Measurements from ENCODE around the gene NAALADL2. TPM values are rescaled to one million over a fixed set of nuclear protein-coding genes. Genes with fewer than 3 reads are reported as not detected.

The NAALADL2 gene
- total and polyA plus RNA-seq, 4 donors, result 0.28 to 4.6 (median 3.1) TPM

DNA sequence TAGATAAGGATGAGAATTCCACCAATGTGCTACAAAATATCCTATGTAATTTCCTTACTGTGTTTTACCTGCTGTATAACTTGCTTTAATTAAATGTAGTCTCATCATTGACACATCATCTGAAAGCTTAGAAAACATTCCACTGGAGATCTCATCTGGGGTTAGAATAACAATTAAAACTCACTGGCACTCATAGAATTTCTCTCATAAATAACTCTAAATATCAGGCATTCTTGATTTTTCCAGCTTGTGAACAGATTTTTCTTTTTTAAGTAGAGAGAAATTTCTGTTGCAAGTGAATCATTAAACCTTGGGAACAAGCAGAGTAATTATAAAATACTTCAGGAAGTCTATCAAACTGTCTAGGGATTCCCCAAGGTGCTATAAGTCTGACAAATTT lies 843.8 kb downstream of the NAALADL2 start:
- Histone ChIP-seq H3K9me3 (ENCODE audit: control insufficient read depth in 4 of 4, low read length in 3 of 4) (no peaks in the 10 kb centered on the region), H3K4me3 (ENCODE audit: low read depth in 1 of 3, low read length in 3 of 3) (no peak overlapping the region), H3K27ac (ENCODE audit: low read depth in 1 of 2, low read length in 2 of 2) (no peak overlapping the region), H3K27me3 (ENCODE audit: control insufficient read depth in 4 of 4, insufficient read depth in 4 of 4, low read length in 3 of 4) (no peaks in the 10 kb centered on the region), H3K9ac (ENCODE audit: low read depth in 1 of 2, low read length in 2 of 2) (no peak overlapping the region), H3K4me1 (ENCODE audit: control insufficient read depth in 4 of 4, insufficient read depth in 4 of 4, low read length in 3 of 4) (no peaks in the 10 kb centered on the region), H3K36me3 (ENCODE audit: control insufficient read depth in 4 of 4, insufficient read depth in 3 of 4, low read depth in 1 of 4, low read length in 3 of 4) (peaks cover 0 to 2% (median 0%) of the 10 kb centered on the region in 4 donors)
- TF ChIP-seq FOXA1 (IDR thresholded peaks at IDR 0.05), result no peak
- no peak for TF ChIP-seq SP1 (IDR thresholded peaks at IDR 0.05)
- TF ChIP-seq, protein P1, sequence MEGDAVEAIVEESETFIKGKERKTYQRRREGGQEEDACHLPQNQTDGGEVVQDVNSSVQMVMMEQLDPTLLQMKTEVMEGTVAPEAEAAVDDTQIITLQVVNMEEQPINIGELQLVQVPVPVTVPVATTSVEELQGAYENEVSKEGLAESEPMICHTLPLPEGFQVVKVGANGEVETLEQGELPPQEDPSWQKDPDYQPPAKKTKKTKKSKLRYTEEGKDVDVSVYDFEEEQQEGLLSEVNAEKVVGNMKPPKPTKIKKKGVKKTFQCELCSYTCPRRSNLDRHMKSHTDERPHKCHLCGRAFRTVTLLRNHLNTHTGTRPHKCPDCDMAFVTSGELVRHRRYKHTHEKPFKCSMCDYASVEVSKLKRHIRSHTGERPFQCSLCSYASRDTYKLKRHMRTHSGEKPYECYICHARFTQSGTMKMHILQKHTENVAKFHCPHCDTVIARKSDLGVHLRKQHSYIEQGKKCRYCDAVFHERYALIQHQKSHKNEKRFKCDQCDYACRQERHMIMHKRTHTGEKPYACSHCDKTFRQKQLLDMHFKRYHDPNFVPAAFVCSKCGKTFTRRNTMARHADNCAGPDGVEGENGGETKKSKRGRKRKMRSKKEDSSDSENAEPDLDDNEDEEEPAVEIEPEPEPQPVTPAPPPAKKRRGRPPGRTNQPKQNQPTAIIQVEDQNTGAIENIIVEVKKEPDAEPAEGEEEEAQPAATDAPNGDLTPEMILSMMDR (IDR thresholded peaks at IDR 0.05; ENCODE audit: low read depth, low read length, missing input control), result no peak
- TF ChIP-seq JUND (IDR thresholded peaks at IDR 0.05), result no peak
- TF ChIP-seq REST (IDR thresholded peaks at IDR 0.05), result no peak
- no peak for TF ChIP-seq TAF1 (conservative IDR thresholded peaks at IDR 0.05)
- TF ChIP-seq, protein P2, sequence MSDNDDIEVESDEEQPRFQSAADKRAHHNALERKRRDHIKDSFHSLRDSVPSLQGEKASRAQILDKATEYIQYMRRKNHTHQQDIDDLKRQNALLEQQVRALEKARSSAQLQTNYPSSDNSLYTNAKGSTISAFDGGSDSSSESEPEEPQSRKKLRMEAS (IDR thresholded peaks at IDR 0.05), result no peak
- no peak for TF ChIP-seq EGR1 (IDR thresholded peaks at IDR 0.05; ENCODE audit: low read depth in 2 of 2)
- TF ChIP-seq ATF3 (IDR thresholded peaks at IDR 0.05), result no peak
- TF ChIP-seq RAD21 (IDR thresholded peaks at IDR 0.05), result no peak
- TF ChIP-seq NR2F2 (IDR thresholded peaks at IDR 0.05), result no peak
- no peak for TF ChIP-seq GABPA (IDR thresholded peaks at IDR 0.05 in 1 of 2, conservative IDR thresholded peaks at IDR 0.05 in 1 of 2)
- TF ChIP-seq HNF4A (conservative IDR thresholded peaks at IDR 0.05), result no peak
- TF ChIP-seq RXRA (IDR thresholded peaks at IDR 0.05), result no peak
- no peak for TF ChIP-seq HNF4G (IDR thresholded peaks at IDR 0.05)
- DNase-seq (ENCODE audit: low spot score), result no peak

DNA sequence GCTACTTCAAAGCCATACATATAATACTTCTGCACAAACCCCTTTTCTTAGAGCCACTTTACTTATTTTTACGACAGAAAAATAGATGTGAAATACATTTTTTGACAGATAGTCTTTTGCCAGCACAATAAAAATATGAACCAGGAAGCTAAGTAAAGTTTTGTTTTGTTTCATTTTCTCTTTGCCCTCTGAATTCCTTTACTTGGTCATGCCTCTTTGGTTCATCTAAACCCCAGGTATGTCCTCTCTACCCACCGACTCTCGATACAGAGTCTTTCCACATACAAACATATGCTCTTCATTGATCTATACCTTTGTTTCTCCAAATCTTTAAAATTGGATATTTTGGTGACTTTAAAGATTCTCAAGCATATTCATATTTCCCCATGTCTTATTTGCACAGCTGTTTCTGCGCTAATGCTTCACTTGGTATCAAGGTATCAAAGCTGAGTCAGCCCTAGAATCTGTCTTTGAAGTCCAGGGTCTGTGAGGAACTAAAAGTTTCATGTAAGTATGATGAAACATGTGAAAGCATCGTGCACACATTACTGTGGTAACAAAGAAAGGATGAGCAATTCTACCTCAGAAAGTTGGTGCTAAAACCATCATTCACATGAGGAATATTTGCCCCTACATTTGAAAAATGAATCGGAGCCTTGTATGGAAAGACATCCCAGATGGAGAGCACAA lies 845.4 kb downstream of the NAALADL2 start:
- Histone ChIP-seq H3K27me3 (ENCODE audit: control insufficient read depth in 4 of 4, insufficient read depth in 4 of 4, low read length in 3 of 4) (no peaks in the 10 kb centered on the region), H3K36me3 (ENCODE audit: control insufficient read depth in 4 of 4, insufficient read depth in 3 of 4, low read depth in 1 of 4, low read length in 3 of 4) (peaks cover 0 to 2% (median 0%) of the 10 kb centered on the region in 4 donors), H3K4me3 (ENCODE audit: low read depth in 1 of 3, low read length in 3 of 3) (no peak overlapping the region), H3K9ac (ENCODE audit: low read depth in 1 of 2, low read length in 2 of 2) (no peak overlapping the region), H3K4me1 (ENCODE audit: control insufficient read depth in 4 of 4, insufficient read depth in 4 of 4, low read length in 3 of 4) (no peaks in the 10 kb centered on the region), H3K27ac (ENCODE audit: low read depth in 1 of 2, low read length in 2 of 2) (no peak overlapping the region), H3K9me3 (ENCODE audit: control insufficient read depth in 4 of 4, low read length in 3 of 4) (no peaks in the 10 kb centered on the region)
- WGBS, result 89% methylated on average over 6 of the region's 6 CpGs
- DNase-seq (ENCODE audit: low spot score), result no peak
- no peak for TF ChIP-seq REST (IDR thresholded peaks at IDR 0.05)
- TF ChIP-seq TAF1 (conservative IDR thresholded peaks at IDR 0.05), result no peak
- TF ChIP-seq JUND (IDR thresholded peaks at IDR 0.05), result no peak
- TF ChIP-seq, protein P2 (IDR thresholded peaks at IDR 0.05), result no peak
- no peak for TF ChIP-seq HNF4G (IDR thresholded peaks at IDR 0.05)
- no peak for TF ChIP-seq RXRA (IDR thresholded peaks at IDR 0.05)
- TF ChIP-seq, protein P1 (IDR thresholded peaks at IDR 0.05; ENCODE audit: low read depth, low read length, missing input control), result no peak
- no peak for TF ChIP-seq NR2F2 (IDR thresholded peaks at IDR 0.05)
- TF ChIP-seq HNF4A (conservative IDR thresholded peaks at IDR 0.05), result no peak
- TF ChIP-seq FOXA1 (IDR thresholded peaks at IDR 0.05), result no peak
- TF ChIP-seq SP1 (IDR thresholded peaks at IDR 0.05), result no peak
- no peak for TF ChIP-seq YY1 (IDR thresholded peaks at IDR 0.05)
- no peak for TF ChIP-seq EGR1 (IDR thresholded peaks at IDR 0.05; ENCODE audit: low read depth in 2 of 2)

All from liver (tissue), 9 donors.